ENCODE results near the gene NUAK2.

- TF ChIP-seq EP300 (IDR thresholded peaks at IDR 0.05) (no peak), CTCF (IDR thresholded peaks at IDR 0.05) (no peak), POLR2A (IDR thresholded peaks at IDR 0.05) (no peak), POLR2AphosphoS5 (IDR thresholded peaks at IDR 0.05) (no peak)
Measured at GRCh38 chr1:205357567-205357966, 36.0 kb upstream of the NUAK2 start.

Data from upper lobe of left lung (tissue), 4 donors.